GM19035 (cell line): ENCODE results near the gene RNF4.

Experiments used
- ATAC-seq: cut with Tn5 transposase; IDR thresholded peaks from one replicate; pipeline ENCODE4 v1.9.1; 2021; ENCODE audit not compliant: unreplicated experiment

RNF4 gene

DNA sequence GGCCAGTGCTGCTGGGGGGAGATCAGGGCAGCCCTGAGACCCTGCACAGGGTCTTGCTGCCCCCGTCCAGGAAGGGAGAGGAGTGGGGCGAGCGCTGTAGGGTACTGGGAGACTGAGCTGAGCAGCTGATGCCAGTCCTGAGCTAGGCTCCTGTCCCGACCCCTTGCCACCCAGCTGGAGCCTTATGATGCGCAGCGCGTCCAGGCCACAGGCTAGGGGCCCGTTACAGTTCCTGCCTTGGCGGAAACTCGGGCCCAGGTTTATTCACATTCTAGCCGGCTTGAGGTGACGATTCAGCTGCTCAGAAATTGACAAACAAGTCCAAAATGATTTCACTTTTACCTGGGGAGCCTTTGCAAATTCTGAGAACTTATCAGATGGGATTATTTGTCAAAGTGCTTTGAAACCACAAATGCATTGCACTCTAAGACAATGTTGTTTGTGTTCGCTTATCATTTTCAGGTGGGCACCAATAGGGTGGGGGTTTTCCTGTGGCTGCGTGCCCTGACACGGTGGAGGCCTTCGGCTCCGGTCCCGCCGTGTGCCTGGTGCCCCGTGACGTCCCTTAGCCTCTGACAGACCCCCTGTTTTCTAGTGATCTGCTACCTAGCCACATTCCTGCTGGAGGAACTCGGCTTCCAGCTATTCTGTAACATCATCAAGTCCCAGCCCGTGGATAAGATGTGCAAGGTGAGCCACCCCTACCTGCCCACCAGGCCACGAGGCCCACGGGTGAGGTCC, 31.3 kb upstream of the RNF4 start:
- no peak for ATAC-seq

DNA sequence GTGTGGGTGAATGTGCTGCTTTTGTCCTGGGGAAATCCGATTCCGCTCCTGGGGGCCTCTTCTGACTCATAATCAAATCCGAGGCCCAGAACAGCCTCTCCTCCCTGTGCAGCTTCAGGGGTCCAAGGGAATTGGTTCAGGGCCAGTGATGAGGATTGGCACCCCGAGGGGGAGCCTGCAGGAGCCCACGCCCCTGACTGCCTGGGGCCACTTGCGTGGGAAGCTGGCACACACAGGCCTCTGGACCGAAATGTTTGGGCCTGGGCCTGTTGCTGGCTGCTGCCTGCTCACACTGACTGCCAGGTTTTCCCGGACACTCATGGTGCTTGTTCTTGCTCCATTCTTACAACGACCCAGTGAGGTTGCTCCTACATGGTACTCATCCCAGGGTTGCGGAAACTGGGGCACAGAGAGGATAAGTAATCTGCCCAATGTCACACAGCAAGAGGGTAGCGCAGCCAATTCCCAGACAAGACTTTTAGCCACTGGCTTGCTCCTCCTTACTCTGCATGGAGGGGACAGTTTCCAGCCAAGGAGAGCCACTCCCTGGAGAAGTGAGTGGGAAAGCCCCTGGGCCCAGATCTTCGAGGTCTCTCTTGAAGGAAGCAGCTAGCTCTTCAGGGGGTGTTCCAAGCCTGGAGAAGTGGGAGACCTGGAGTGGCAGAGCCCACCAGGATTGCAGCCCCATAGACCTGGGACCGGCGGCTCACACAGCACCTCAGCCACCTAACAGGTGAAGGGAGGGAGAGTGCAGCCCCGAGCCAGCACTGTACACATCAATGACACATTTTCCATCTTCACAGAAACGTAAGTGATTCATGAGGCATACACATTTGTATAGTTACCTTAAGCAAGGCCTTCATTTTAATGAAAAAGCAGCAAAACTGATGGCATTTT, 29.8 kb upstream of the RNF4 start:
- ATAC-seq, result no peak

DNA sequence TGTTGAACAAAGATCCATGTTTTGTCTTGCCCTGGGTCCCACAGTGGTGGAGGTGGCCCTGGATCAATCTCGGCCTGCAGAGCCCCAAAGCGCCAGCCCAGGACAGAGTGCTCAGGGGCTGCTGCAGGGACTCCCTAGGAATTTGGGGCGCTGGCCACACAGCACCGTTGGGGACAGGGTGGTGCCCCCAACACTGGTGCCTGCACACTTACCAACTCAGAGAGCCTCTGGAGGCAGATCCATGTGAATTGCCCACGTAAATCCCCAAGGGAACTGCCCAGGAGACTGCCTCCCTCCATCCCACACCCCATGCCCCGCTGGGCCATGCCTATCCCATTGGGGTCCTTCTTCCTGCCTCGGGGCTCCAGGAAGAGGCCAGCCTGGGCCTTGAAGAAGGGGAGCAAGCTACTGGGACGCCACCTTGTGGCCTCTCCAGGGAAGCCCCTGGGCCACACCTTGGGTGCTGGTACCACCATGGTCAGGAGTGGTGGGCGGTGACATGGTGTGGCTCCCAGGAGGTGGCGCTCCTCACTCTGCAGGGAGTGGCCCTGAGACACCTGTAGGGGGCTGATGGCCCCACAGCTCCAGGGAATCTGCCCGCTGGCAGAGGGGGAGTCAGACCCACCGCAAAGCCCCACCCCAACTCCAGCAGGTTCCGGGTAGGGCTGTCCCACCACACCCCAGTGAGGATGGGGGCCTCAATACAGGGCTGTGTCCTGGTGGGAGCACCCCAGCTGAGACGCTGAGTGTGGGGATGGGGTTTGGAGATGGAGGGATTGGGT, 27.3 kb upstream of the RNF4 start:
- ATAC-seq, result peak; percentile 82

DNA sequence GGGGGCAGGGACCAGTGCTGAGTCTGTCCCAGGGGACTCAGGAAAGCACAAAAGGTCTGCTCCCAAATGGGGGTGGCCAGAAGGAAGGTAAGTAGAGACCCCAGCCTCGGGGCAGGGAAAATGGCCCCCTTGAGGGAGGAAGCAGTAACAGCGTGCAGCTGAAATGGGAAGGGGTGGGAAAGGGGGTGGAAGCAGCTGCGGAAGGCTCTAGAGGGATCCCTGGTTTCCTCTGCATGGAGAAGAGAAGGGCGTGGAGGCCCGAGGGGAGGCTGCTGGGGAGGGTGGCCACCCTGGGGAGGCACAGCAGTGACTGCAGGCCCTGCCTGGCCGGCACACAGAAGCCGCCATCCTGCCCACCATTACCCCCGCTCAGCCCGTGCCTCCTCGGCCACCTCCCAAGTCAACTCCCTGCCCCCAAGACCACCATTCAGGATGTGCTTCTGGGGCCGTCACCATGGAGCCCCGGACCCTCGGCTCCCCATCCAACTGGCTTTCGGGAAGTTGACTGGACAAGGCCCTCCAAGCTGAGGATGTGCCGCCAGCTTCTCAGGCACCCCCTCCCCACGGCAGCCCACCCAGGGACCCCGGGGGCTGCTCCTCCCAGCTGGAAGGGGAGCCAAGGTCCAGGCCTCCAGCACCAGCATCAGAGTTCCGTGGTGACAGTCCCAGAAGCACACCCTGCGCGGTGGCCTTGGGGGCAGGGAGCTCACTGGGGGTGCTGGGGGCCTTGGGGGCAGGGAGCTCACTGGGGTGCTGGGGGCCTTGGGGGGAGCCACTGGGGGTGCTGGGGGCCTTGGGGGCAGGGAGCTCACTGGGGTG, 26.5 kb upstream of the RNF4 start:
- ATAC-seq, result no peak

DNA sequence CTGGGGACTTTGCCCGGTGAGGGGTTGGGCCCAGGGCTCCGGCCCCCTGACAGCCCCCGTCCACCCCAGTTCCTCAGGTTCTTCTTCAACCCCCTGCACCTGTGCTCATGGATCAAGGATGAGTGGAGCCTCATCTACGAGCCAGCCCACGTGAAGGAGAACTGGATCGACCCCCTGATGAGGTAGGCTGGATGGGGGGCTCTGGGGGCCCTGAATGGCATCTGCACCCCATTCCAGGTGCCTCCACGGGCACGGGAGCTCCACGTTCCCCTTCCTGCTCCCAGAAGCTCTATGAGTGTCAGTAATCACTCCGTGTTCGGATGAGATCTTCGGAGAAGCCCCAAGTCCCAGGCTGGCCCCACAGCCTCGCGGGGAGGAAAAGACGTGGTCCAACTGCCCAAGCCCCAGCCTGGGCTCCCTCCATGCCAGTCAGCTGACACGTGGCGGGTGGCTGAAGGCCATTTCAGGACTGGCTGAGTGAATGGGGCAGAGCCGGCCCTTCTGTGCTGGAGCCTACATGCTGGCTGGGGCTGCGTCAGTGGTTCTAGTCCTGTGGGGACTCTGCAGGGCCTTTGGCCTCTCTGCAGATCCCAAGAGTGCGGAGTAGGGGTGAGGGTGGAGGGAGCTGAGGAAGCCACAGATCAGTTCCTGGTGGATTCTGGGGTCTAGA, 25.7 kb upstream of the RNF4 start:
- ATAC-seq, result no peak

DNA sequence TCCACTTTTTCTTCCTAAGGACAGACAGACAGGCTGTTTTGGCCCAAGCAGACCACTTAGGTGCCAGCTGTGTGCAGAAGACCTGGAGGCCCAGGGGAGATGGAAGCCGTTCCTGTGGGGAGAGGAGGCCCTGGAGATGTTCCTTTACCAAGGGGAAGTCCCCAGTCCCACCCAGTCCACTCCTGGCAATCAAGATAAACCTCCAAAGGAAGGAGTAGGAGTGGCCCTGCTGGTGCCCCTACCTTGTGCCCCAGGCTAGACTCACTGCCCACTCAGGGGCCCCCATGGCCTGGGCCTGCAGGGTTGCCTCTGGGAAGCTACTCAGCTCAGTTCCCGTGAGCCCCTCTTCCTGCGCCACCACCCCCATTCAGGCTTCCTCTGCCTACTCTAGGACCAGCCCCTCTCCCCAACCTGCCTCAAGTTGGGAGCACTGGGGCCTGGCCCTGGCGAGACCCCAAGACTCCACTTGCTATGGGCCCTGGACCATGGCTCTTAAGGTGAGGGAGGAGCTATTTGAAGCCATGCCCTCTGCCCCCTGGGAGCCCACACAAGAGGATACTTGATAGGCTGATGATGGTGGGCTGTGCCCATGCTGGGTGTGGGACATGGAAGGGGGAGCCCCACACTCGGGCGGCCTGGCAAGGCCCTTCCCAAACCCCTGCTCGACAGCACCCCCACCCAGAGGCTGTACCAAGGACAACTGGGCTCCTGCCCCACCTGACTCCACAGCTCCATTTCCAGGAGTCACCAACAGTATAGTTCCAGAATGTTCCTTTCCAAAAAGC, 24.8 kb upstream of the RNF4 start:
- no peak for ATAC-seq

DNA sequence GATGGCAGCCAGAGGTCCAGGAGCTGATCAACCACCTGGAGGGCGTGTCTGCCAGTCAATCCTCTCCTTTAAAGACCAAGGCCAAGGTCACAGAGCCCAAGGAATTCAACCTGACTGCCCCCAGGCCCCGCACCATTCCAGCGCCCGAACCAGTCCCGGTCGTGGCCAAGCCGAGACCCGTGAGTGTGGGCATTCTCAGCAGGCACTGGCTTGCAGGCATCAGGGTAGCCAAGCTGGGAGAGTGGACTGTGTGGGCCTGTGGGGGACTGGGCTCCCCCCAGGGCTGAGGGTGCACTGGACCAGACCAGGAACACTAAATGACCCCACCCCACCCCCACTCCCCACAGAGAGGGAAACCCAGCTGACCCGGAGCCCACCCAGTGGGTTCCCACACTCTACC, 23.8 kb upstream of the RNF4 start:
- no peak for ATAC-seq

DNA sequence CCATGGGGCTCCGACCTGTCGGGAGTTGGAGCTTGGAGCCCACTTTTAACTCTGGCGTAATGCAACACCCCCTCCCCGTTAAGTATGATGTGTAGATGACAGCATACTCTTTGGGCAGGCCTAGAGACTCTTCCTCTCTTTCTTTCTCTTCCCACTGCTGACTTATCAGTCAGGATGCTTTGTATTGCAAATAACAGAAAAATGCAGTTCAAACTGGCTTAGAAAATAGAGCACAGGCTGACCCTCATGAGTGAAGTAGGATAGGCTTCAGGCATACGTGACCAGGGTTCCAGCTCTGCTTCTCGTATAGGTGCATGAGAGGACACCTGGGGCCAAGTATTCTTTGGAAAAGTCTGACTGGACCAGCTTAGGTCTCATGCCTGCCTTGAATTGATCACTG, 23.3 kb upstream of the RNF4 start:
- ATAC-seq, result no peak

DNA sequence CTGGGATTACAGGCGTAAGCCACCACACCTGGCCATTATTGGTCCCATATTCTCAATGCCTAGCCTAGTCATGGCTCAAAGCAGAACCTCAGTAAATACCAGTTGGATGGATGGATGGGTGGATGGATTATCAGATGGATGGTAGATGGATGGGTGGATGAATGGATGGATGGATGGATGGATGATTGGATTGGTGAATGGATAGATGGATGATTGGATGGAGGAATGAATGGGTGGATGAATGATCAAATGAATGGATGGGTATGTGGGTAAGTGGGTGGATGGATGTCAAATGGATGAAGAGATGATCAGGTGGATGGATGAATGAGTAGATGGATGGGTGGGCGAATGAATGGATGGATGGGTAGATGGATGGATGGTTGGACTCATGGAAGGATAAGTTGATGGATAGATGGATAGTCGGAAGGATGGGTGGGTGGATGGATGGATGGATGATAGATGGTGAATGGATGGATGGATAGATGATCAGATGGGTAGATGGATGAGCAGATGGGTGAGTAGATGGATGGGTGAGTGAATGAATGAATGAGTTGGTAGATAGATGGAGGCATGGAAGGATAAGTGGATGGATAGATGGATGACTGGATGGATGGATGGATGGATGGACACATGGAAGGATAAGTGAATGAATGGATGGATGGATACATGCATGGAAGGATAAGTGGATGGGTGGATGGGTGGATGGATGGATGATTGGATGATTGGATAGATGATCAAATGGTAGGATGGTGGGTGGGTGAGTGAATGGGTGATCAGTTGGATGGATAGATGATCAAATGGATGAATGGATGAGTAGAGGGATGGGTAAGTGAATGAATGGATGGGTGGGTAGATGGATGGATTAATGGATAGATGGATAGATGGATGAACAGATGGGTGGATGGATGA, 22.0 kb upstream of the RNF4 start:
- ATAC-seq, result no peak

DNA sequence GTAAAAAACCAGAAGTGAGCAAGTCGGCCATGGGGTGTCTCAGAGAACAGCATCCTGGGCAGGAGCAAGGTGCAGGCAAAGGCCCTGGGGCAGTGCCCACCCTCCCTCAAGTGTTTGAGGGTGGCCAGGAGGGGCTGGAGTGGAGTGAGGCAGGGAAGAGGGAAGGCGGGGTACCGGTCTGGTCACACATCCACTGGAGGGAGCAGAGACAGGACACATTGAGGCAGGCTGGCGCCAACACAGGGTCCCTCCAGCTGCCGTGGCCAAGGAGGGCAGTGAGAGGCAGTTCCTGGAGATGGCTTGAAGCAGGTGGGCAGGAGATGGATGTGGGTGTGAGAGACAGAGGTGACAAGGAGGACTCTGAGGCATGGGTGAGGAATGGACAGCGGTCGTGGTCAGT, 20.3 kb upstream of the RNF4 start:
- no peak for ATAC-seq

DNA sequence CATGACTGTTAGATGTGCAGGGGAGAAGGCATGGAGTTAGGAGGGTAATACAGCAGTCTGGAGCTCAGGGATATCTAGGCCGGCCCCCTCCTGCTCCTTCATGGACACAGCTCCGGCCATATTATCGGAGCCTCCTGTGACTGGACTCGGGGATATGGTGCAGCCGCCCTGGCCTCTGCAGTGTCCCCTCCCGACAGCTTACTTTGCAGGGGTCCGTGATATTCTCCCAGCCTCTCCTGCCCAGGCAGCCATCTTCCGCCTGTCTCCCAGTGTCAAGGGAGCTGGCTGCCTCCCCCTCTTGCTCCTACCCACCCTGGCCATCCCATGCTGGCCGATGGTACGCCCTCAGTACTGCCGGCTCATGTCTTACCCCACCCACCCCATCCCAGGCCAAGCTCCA, 19.9 kb upstream of the RNF4 start:
- no peak for ATAC-seq

DNA sequence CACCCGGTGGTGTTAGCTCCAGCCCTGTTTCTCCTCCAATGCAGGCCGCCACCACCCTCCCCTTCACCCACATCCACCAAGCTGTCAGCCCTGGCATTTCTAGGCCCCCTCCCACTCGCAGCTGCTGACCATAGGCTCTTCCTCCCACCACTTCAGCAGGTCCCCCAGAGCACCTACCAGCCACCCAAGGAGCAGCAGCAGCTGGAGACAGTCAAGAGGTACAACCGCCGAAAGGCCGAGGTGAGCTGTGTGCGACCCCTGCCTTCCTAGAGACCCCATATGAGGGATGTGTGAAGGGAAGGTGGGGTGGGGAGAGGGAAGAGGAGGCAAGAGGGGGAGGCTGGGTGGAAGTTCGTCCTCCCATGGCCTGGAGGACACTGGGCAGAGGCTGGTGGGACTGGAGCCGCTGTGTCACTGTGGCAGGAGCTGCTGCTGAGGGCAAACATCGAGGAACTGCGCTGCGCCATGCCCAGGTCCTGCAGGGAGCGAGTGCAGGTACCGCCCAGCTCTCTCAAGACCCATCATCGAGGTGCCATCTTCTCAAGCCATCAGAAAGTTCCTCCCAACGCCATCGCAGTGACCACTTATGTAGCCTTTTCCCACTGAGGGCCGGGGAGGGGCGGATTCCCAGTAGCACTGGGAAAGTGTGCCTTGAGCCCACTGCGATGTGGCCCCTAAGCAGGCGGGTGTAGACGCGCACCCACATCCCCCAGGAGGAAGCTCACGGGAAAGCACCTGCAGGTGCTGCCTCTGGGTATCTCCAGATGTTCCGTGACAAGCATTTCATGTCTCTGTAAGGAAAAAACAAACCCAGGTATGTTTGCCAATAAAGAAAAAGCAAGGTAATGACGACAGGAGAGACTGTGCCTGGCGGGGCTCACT, 19.2 kb upstream of the RNF4 start:
- no peak for ATAC-seq

DNA sequence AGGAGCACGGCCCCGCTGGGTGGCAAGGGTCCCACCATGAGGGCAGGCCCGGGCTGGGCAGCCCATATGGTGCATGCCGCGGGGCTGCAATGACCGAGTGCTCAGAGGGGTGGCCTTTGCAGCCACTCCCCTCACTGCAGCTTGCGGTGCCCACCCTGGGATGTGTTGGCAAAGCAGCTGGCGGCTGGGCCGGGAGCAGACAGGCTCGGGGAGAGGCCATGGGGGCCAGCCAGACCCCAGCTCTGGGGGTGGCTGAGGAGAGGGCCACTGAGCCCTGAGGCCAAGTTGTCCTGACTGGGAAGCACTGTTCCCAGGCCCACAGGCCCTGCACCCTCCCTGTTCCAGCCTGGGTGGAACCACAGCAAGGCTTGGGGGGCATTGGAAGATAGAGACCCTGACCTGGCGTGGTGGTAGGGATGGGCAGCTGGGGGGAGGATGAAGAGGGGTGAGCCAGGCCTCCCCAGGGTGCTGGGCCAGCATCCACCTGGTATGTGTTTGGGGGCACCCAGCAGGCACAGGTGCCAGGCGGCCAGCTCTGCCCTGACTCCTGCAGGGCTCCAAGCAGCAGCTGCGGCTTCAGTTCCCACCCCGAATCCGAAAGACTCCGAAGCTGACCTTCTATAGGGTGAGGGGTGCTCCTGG, 18.4 kb upstream of the RNF4 start:
- no peak for ATAC-seq

DNA sequence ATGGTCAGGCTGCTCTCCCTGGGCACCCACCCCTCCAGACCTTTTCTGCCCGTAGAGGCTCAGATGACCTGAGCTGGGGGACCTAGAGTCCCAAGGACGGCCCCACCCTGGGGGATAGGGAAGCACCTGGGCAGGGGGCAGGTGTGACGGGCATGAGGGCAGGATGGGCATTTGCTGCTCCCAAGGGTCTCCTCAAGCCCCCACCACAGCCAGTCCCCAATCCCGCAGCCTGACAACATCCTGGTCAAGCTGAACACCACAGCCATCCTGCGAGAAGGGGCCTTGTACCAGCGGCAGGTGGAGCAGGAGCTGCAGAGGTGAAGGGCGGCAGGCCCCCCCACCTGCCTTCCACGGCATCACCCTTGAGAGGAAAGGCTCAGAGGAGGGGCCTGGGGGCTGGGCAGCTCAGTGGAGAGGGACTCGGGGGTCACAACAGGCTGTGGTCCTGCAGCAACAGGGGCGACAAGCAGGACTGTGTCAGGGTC, 17.8 kb upstream of the RNF4 start:
- ATAC-seq, result no peak

DNA sequence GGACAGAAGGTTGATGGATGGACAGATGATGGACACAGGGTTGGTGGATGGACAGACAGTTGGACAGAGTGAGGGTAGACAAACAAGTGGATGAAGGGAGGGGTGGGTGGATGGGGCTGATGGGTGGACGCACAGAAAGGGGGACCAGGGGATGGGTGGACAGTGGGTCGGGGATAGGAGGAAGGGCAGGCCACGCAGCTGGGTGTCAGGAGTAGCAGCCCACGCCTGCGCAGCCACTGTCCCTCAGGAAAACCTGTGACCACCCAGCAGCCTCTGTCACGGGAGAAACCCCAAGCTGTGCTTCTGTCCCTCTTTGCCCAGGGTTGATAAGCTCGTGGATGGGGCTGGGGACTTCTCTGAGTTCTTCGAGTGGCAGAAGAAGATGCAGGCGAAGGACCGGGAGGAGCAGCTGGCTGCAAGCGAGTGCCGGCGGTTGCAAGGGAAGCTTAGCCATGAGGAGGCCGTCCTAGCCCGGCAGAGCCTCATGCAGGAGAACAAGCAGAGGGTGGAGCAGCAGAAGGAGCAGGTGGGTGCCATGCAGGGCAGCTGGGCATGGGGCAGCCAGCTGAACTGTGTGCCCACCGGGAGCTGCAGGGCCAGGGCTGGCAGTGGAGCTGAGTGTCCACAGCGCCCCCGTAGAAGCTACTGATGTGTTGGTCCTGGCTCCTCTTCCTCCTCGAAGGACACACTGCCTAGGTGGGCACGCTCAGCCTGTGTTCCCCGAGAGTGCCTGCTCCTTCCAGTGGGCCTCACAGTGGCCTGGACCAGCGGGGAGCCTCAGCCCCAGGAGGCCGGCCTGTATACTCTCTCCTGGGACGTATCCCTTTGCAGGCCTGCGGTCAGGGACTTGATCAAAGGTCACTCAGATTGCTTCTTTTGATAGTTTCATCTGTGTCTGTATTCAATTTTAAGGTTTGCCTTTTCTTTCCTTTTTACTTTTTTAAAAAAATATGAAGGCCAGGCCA, 16.8 kb upstream of the RNF4 start:
- no peak for ATAC-seq
